DOHH2 (cell line): Measurements from ENCODE around the gene DUSP23.

ENCODE experiments used
- H3F3A ChIP-seq: fragments of 200-600 bp; sonication (generic), shearing (Covaris generic); 2 replicates; pipeline ENCODE4 v1.6.0; 2016; ENCODE audit warnings: antibody characterized with exemption, mild to moderate bottlenecking; ENCODE audit not compliant: control insufficient read depth, insufficient read depth
- H3K27ac ChIP-seq: fragments of 200-600 bp; sonication (generic); 2 replicates; pipeline ENCODE4 v1.5.1; 2014; ENCODE audit warnings: low read depth, mild to moderate bottlenecking, low read length, moderate library complexity
- H3K27me3 ChIP-seq: fragments of 200-600 bp; sonication (generic); 2 replicates; pipeline ENCODE4 v1.6.1; 2014; ENCODE audit warnings: mild to moderate bottlenecking, low read length, mixed read lengths; ENCODE audit not compliant: control insufficient read depth
- H3K36me3 ChIP-seq: fragments of 200-600 bp; sonication (generic); 2 replicates; pipeline ENCODE4 v1.6.1; 2014; ENCODE audit warnings: mild to moderate bottlenecking, low read length, moderate library complexity, mixed read lengths; ENCODE audit not compliant: control insufficient read depth
- H3K4me1 ChIP-seq: fragments of 200-600 bp; sonication (generic); 2 replicates; pipeline ENCODE4 v1.6.1; 2014; ENCODE audit warnings: mild to moderate bottlenecking, low read length, mixed read lengths; ENCODE audit not compliant: control insufficient read depth
- H3K4me2 ChIP-seq: fragments of 200-600 bp; sonication (generic); 2 replicates; pipeline ENCODE4 v1.6.0; 2014; ENCODE audit warnings: mild to moderate bottlenecking, low read length, moderate library complexity
- H3K4me3 ChIP-seq: fragments of 200-600 bp; sonication (generic); 2 replicates; pipeline ENCODE4 v1.5.1; 2014; ENCODE audit warnings: mild to moderate bottlenecking, low read length, mixed read lengths
- H3K79me2 ChIP-seq: fragments of 200-600 bp; sonication (generic); 2 replicates; pipeline ENCODE4 v1.6.1; 2014; ENCODE audit warnings: mild to moderate bottlenecking, low read length, mixed read lengths; ENCODE audit not compliant: control insufficient read depth
- H3K9me2 ChIP-seq: fragments of 200-600 bp; sonication (generic); replicated peaks from 2 replicates; pipeline ENCODE4 v1.6.1; 2014; ENCODE audit warnings: mild to moderate bottlenecking, low read length, mixed read lengths; ENCODE audit not compliant: control insufficient read depth
- H3K9me3 ChIP-seq: fragments of 200-600 bp; sonication (generic); 2 replicates; pipeline ENCODE4 v1.6.1; 2014; ENCODE audit warnings: antibody characterized with exemption, low read length, mixed read lengths; ENCODE audit not compliant: control insufficient read depth, insufficient read depth
- H4K20me1 ChIP-seq: fragments of 200-600 bp; sonication (generic); 2 replicates; pipeline ENCODE4 v1.6.0; 2014; ENCODE audit warnings: low read depth, mild to moderate bottlenecking, antibody characterized with exemption, low read length, moderate library complexity; ENCODE audit not compliant: control insufficient read depth, insufficient read depth
- EZH2phosphoT487 ChIP-seq: fragments of 200-600 bp; sonication (generic); IDR thresholded peaks from 2 replicates; pipeline ENCODE4 v1.6.1; 2017; ENCODE audit warnings: borderline replicate concordance, mild to moderate bottlenecking, antibody characterized with exemption, low read length, moderate library complexity, mixed read lengths
- TF ChIP-seq, protein P1 (sequence below): fragments of 200-600 bp; sonication (generic); IDR thresholded peaks from one replicate; pipeline ENCODE4 v1.5.1; 2014; ENCODE audit warnings: antibody characterized with exemption, mild to moderate bottlenecking, low read depth, low read length; ENCODE audit not compliant: poor library complexity, severe bottlenecking

DUSP23 gene

DNA sequence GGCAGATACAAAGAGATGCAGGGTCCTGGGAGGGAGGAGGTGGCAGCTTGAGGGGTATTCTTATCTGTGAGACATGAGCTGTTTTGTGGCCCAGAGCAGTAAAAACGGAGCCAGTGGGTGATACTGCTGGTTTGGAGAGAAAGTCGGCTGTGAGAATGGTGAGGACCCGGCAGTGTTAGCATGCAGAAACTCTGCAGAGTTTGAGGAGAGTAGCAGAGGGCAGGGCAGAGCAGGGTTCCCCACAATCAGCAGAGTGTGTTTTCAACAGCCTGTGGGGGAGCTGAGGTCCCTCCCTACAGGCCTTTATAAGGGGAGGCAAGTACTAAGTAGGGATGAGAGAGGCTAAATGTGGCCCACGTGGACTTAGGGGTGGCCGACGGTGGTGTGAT lies 46.3 kb downstream of the DUSP23 start:
- no peaks in the 10 kb centered on the region for H3K79me2 ChIP-seq
- H3K36me3 ChIP-seq, result no peaks in the 10 kb centered on the region
- no peaks in the 10 kb centered on the region for H3K9me3 ChIP-seq
- TF ChIP-seq, protein P1, sequence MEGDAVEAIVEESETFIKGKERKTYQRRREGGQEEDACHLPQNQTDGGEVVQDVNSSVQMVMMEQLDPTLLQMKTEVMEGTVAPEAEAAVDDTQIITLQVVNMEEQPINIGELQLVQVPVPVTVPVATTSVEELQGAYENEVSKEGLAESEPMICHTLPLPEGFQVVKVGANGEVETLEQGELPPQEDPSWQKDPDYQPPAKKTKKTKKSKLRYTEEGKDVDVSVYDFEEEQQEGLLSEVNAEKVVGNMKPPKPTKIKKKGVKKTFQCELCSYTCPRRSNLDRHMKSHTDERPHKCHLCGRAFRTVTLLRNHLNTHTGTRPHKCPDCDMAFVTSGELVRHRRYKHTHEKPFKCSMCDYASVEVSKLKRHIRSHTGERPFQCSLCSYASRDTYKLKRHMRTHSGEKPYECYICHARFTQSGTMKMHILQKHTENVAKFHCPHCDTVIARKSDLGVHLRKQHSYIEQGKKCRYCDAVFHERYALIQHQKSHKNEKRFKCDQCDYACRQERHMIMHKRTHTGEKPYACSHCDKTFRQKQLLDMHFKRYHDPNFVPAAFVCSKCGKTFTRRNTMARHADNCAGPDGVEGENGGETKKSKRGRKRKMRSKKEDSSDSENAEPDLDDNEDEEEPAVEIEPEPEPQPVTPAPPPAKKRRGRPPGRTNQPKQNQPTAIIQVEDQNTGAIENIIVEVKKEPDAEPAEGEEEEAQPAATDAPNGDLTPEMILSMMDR, result no peak
- TF ChIP-seq EZH2phosphoT487, result no peak
- no peaks in the 10 kb centered on the region for H3K4me1 ChIP-seq
- H4K20me1 ChIP-seq, result no peaks in the 10 kb centered on the region
- H3F3A ChIP-seq, result no peaks in the 10 kb centered on the region
- H3K9me2 ChIP-seq, result no peaks in the 10 kb centered on the region
- no peak overlapping the region for H3K27ac ChIP-seq
- no peak overlapping the region for H3K4me3 ChIP-seq
- H3K4me2 ChIP-seq, result no peak overlapping the region
- H3K27me3 ChIP-seq, result peaks cover 5% of the 10 kb centered on the region; the same call in 1 of the 2 replicates

DNA sequence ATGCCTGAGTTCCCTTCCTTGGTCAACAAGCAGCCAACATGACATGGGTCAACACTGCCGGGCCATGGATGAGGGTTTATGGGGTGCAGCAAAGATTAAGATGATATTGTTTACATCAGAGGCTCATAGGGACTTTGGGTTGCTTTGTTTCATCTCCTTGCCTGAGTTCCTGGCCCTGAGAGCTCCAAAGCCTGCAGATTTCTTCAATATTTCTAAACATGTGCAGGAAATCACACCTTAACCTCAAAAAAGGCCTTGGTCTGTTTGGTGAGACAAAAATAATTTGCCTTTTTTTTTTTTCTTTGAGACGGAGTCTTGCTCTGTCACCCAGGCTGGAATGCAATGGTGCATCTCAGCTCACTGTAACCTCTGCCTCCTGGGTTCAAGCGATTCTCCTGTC lies 46.8 kb downstream of the DUSP23 start:
- H3K27ac ChIP-seq, result no peak overlapping the region
- no peaks in the 10 kb centered on the region for H3K9me3 ChIP-seq
- TF ChIP-seq EZH2phosphoT487, result no peak
- TF ChIP-seq, protein P1, result no peak
- no peaks in the 10 kb centered on the region for H3K79me2 ChIP-seq
- no peaks in the 10 kb centered on the region for H3F3A ChIP-seq
- no peaks in the 10 kb centered on the region for H3K36me3 ChIP-seq
- H3K27me3 ChIP-seq, result peaks cover 5% of the 10 kb centered on the region; the same call in 1 of the 2 replicates
- H3K4me3 ChIP-seq, result no peak overlapping the region
- no peak overlapping the region for H3K4me2 ChIP-seq
- H3K9me2 ChIP-seq, result no peaks in the 10 kb centered on the region
- H3K4me1 ChIP-seq, result no peaks in the 10 kb centered on the region
- no peaks in the 10 kb centered on the region for H4K20me1 ChIP-seq

GRCh38 chr1:159828176-159828575 lies 47.4 kb downstream of the DUSP23 start:
- no peaks in the 10 kb centered on the region for H3K9me3 ChIP-seq
- no peaks in the 10 kb centered on the region for H3K36me3 ChIP-seq
- no peaks in the 10 kb centered on the region for H3K9me2 ChIP-seq
- H3K4me1 ChIP-seq, result no peaks in the 10 kb centered on the region
- no peak overlapping the region for H3K4me2 ChIP-seq
- H3K27ac ChIP-seq, result no peak overlapping the region
- no peaks in the 10 kb centered on the region for H3F3A ChIP-seq
- TF ChIP-seq EZH2phosphoT487, result no peak
- TF ChIP-seq, protein P1, result no peak
- H4K20me1 ChIP-seq, result no peaks in the 10 kb centered on the region
- no peaks in the 10 kb centered on the region for H3K79me2 ChIP-seq
- peaks cover 5% of the 10 kb centered on the region; the same call in 1 of the 2 replicates for H3K27me3 ChIP-seq
- no peak overlapping the region for H3K4me3 ChIP-seq
